ENCODE measurements around the gene ZNF689.
"Not testable (repeated sequence)": the region's sequence is repeated elsewhere in the genome, so short reads cannot be mapped to it uniquely, and the experiment has no call there.

Gene ZNF689

DNA sequence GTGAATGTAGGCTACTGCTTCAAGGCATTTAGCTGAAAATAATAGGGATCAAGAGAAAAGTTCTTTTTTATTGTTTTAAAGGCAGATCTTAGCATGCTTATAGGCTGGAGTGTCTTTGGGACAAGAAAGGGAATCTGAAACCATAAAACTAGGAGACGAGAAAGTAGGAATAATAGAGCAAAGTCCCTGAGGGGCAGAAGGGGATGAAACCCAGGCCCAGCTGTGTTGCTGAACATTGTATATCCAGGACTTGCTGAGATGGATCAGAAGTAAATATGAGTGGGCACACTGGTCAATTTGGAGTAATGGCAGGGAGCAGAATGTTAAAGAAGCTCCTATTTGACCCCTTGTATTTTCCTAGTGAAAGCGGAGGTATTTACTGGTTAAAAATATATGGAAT, 9.3 kb downstream of the ZNF689 start:
- no peak overlapping the region for H3K4me3 ChIP-seq (ENCODE audit: low read depth, low read length)
- no peak overlapping the region for H3K27ac ChIP-seq
- TF ChIP-seq, protein P1, sequence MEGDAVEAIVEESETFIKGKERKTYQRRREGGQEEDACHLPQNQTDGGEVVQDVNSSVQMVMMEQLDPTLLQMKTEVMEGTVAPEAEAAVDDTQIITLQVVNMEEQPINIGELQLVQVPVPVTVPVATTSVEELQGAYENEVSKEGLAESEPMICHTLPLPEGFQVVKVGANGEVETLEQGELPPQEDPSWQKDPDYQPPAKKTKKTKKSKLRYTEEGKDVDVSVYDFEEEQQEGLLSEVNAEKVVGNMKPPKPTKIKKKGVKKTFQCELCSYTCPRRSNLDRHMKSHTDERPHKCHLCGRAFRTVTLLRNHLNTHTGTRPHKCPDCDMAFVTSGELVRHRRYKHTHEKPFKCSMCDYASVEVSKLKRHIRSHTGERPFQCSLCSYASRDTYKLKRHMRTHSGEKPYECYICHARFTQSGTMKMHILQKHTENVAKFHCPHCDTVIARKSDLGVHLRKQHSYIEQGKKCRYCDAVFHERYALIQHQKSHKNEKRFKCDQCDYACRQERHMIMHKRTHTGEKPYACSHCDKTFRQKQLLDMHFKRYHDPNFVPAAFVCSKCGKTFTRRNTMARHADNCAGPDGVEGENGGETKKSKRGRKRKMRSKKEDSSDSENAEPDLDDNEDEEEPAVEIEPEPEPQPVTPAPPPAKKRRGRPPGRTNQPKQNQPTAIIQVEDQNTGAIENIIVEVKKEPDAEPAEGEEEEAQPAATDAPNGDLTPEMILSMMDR (IDR thresholded peaks at IDR 0.05; ENCODE audit: low read depth, low read length), result no peak
- H3K9me3 ChIP-seq (ENCODE audit: severe bottlenecking), result peaks cover 6% of the 10 kb centered on the region
- DNase-seq, result no peak
- peaks cover 32% of the 10 kb centered on the region for H3K36me3 ChIP-seq
- no peaks in the 10 kb centered on the region for H3K27me3 ChIP-seq (ENCODE audit: insufficient read depth, low read depth, severe bottlenecking)

DNA sequence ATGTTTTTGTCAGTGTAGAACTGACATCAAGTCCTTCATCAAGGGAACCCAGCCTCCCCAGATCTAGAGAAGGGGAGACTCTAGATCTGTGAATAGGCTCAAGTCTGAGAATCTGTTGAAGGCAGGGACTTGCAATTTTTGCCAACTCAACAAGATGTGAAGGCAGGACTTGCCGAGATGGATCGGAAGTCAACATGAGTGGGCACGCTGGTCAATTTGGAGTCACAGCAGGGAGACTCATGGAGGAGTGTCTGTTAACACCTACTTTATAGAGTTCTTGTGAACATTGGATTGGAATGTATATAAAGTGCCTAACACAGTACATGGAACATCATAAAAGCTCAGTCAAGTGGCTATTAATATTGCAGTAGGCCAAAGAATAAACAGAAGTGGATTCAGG, 10.0 kb downstream of the ZNF689 start:
- peaks cover 6% of the 10 kb centered on the region for H3K9me3 ChIP-seq (ENCODE audit: severe bottlenecking)
- peaks cover 27% of the 10 kb centered on the region for H3K36me3 ChIP-seq
- H3K4me3 ChIP-seq (ENCODE audit: low read depth, low read length), result no peak overlapping the region
- no peaks in the 10 kb centered on the region for H3K27me3 ChIP-seq (ENCODE audit: insufficient read depth, low read depth, severe bottlenecking)
- no peak for DNase-seq
- TF ChIP-seq, protein P1 (IDR thresholded peaks at IDR 0.05; ENCODE audit: low read depth, low read length), result no peak
- H3K27ac ChIP-seq, result no peak overlapping the region

DNA sequence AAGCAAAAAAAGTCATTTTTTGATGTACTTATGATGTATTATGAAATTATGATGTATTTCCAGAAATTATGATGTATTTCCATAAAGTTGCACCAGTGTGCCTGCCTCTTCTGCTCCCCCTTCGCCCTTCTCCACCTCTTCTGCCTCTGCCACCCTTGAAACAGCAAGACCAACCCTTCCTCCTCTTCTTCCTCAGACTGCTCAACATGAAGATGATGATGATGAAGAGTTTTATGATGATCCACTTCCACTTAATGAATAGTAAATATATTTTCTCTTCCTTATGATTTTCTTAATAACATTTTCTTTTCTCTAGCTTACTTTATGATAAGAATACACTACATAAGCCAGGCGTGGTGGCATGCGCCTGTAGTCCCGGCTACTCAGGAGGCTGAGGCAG, 17.3 kb downstream of the ZNF689 start:
- Histone ChIP-seq H3K27me3 (ENCODE audit: insufficient read depth, low read depth, severe bottlenecking) (no peaks in the 10 kb centered on the region), H3K36me3 (peaks cover 1% of the 10 kb centered on the region)
- DNase-seq, result no peak

DNA sequence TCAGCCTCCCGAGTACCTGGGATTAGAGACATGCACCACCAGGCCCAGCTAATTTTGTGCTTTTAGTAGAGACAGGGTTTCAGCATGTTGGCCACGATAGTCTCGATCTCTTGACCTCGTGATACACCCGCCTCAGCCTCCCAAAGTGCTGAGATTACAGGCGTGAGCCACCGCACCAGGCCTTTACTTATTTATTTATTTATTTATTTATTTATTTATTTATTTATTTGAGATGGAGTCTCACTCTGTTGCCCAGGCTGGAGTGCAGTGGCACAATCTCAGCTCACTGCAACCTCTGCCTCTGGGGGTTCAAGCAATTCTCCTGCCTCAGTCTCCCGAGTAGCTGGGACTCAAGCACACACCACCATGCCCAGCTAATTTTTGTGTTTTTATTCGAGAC, 19.3 kb downstream of the ZNF689 start:
- not testable (repeated sequence) for H3K27ac ChIP-seq; H3K4me3 ChIP-seq (ENCODE audit: low read depth, low read length); DNase-seq; H3K27me3 ChIP-seq (ENCODE audit: insufficient read depth, low read depth, severe bottlenecking); H3K9me3 ChIP-seq (ENCODE audit: severe bottlenecking)
- H3K36me3 ChIP-seq, result peaks cover 10% of the 10 kb centered on the region

More for the DNA sequence above, 17.3 kb downstream of the ZNF689 start:
- Histone ChIP-seq H3K27ac (no peak overlapping the region), H3K4me3 (ENCODE audit: low read depth, low read length) (no peak overlapping the region), H3K9me3 (ENCODE audit: severe bottlenecking) (no peaks in the 10 kb centered on the region)
- TF ChIP-seq, protein P1 (IDR thresholded peaks at IDR 0.05; ENCODE audit: low read depth, low read length), result no peak

DNA sequence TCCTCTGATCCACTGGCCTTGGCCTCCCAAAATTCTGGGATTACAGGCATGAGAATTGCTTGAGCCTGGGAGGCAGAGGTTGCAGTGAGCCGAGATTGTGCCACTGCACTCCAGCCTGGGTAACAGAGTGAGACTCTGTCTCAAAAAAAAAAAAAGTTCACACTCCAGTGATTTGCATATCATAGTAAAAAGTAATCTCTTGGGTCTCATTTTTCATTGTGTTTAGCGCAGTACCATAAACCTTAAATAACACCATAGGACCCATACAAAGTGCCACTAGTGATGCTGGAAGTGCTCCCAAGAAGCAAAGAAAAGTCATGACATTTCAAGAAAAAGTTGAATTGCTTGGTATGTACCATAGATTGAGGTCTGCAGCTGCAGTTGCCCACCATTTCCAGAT, 20.6 kb downstream of the ZNF689 start:
- H3K27me3 ChIP-seq (ENCODE audit: insufficient read depth, low read depth, severe bottlenecking); DNase-seq; H3K4me3 ChIP-seq (ENCODE audit: low read depth, low read length); H3K9me3 ChIP-seq (ENCODE audit: severe bottlenecking); H3K27ac ChIP-seq: not testable (repeated sequence)
- peaks cover 13% of the 10 kb centered on the region for H3K36me3 ChIP-seq

DNA sequence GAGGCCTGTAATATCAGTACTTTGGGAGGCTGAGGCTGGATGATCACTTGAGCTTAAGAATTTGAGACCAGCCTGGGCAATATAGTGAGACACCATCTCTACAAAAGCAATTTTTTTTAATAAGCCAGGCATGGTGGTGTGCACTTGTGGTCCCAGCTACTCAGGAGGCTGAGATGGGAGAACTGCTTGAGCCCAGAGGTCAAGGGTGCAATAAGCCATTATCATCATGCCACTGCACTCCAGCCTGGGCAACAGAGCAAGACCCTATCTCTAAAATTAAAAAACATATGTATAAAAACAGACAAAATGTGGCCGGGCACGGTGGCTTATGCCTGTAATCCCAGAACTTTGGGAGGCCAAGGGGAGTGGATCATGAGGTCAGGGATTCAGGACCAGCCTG, 21.5 kb downstream of the ZNF689 start:
- H3K36me3 ChIP-seq, result peaks cover 20% of the 10 kb centered on the region
- no peaks in the 10 kb centered on the region for H3K27me3 ChIP-seq (ENCODE audit: insufficient read depth, low read depth, severe bottlenecking)
- no peak overlapping the region for H3K4me3 ChIP-seq (ENCODE audit: low read depth, low read length)
- TF ChIP-seq, protein P1 (IDR thresholded peaks at IDR 0.05; ENCODE audit: low read depth, low read length), result no peak
- no peaks in the 10 kb centered on the region for H3K9me3 ChIP-seq (ENCODE audit: severe bottlenecking)
- no peak overlapping the region for H3K27ac ChIP-seq
- no peak for DNase-seq

DNA sequence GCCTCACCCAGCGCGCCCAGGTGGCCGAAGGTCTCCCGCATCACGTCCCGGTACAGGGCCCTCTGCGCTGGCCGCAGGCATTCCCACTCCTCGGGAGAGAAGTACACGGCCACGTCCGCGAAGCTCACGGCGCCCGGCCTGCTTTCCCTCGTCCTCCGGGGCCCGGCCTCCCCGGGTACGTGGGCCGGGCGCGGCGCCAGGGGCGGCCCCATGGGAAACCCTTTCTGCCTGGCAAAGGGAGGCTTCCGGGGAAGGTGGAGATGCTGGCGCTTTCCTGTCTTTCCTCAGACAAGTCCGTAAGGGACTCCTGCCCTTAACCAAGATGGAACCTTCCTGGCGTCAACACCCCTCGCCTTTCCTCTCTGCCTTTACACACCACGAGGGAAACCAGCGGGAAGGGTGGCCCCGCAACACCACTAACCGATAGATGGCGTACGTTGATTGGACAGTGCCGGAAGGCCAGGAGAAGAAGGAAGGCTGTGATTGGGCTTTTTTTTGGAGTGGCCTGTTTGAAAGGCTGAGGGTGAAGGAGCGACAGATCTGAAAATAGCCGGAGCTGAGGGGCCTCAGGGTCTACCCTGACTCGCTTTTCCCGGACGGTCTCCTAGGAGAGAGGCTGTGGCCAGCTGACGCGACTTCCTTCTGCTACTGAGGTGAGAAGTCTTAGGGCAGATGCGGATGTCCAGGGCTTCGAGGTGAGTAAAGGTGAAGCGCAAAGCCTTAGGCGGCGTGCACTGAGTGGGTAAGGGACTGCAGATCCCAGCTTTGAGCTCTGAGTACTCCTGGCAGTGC, 24.6 kb downstream of the ZNF689 start, which contains the start of gene ZNF785:
TSS of gene ZNF785 (minus strand) at position 298 of the 792 bp plus-strand sequence. CDS start at position 212, 86 bp downstream.
- Histone ChIP-seq H3K9me3 (ENCODE audit: severe bottlenecking) (no peaks in the 10 kb centered on the region), H3K27ac (peak within 1 kb of the TSS; percentile 96), H3K4me3 (ENCODE audit: low read depth, low read length) (peak within 1 kb of the TSS; percentile 63), H3K27me3 (ENCODE audit: insufficient read depth, low read depth, severe bottlenecking) (no peaks in the 10 kb centered on the region), H3K36me3 (peaks cover 51% of the 10 kb centered on the region)
- TF ChIP-seq, protein P1 (IDR thresholded peaks at IDR 0.05; ENCODE audit: low read depth, low read length), result no peak
- DNase-seq, result peak; percentile 98
